H1 (cell line): Measurements from ENCODE around the gene KRTAP29-1. TPM values are rescaled to one million over a fixed set of nuclear protein-coding genes. Genes with fewer than 3 reads are reported as not detected.

Source experiments
- ASH2L ChIP-seq: fragments of 200-600, 300-600 bp; sonication (generic); IDR thresholded peaks from one replicate; pipeline ENCODE4 v1.7.1; 2017; ENCODE audit warnings: low read length
- CHD7 ChIP-seq: fragments of 300-600 bp; sonication (generic); IDR thresholded peaks from 2 replicates; pipeline ENCODE4 v1.7.1; 2012; ENCODE audit warnings: low read length, moderate library complexity, mild to moderate bottlenecking, inconsistent platforms; ENCODE audit not compliant: insufficient replicate concordance
- polyA plus RNA-seq, 7 experiments: library from polyadenylated mRNA; depleted of rRNA in 3 of 7; stranded (reverse) in 5 of 7; unstranded in 2 of 7; fragments of >200 nt in 5 of 7; fragments of 200-250 nt in 2 of 7; gene quantifications; 1 replicate in 5 of 7; 2 replicates in 1 of 7; 4 replicates in 1 of 7; pipeline versions ENCODE4 v1.2.1 to v1.2.3, GENCODE V29; 2011 to 2013; ENCODE audit warnings: missing spikeins in 2 of 7, mixed read lengths in 2 of 7
- total RNA-seq: library from RNA; stranded (reverse); fragmentation: NEBNext Ultra II Directional; extraction: Animal tissue kit (Norgen Biotek cat#: 25700); gene quantifications from 2 replicates; pipeline ENCODE4 v1.2.1, GENCODE V29; 2021

The KRTAP29-1 gene
- total and polyA plus RNA-seq, 2 of the 8 experiments (the other 6 are each of a cell fraction or from before 2014, with no cell fraction given): not detected

GRCh38 chr17:41334385-41335305 lies 32.0 kb upstream of the KRTAP29-1 start (continued):
- TF ChIP-seq CHD7: no peak
- TF ChIP-seq ASH2L: no peak
